ENCODE data around the gene CYP4F8.
"Not testable (repeated sequence)": the region's sequence is repeated elsewhere in the genome, so short reads cannot be mapped to it uniquely, and the experiment has no call there.

DNA sequence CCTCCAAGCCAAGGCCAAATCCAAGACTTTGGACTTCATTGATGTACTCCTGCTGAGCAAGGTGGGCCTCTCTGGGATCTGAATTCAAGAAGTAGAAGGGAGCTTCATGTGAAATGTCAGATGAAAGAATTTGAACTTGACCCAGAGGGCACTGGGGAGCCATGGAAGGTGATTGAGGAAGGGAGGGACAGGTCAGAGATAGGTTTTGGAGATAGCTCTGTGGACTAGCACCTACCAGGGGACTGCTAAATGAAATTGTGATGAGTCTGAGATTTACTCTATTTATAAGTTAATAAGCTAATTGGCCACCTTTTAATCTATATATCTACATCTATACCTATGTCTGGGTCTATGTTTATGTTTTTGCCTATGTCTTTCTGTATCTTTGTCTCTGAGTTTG, 35.1 kb downstream of the CYP4F8 start:
- TF ChIP-seq, protein P1, sequence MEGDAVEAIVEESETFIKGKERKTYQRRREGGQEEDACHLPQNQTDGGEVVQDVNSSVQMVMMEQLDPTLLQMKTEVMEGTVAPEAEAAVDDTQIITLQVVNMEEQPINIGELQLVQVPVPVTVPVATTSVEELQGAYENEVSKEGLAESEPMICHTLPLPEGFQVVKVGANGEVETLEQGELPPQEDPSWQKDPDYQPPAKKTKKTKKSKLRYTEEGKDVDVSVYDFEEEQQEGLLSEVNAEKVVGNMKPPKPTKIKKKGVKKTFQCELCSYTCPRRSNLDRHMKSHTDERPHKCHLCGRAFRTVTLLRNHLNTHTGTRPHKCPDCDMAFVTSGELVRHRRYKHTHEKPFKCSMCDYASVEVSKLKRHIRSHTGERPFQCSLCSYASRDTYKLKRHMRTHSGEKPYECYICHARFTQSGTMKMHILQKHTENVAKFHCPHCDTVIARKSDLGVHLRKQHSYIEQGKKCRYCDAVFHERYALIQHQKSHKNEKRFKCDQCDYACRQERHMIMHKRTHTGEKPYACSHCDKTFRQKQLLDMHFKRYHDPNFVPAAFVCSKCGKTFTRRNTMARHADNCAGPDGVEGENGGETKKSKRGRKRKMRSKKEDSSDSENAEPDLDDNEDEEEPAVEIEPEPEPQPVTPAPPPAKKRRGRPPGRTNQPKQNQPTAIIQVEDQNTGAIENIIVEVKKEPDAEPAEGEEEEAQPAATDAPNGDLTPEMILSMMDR (conservative IDR thresholded peaks at IDR 0.05), result not testable (repeated sequence)
- not testable (repeated sequence) for TF ChIP-seq ZFX (IDR thresholded peaks at IDR 0.05)

All from C4-2B (cell line).